Motor neuron (in vitro differentiated cells): ENCODE results near the gene BLOC1S2. TPM values are rescaled to one million over a fixed set of nuclear protein-coding genes. Genes with fewer than 3 reads are reported as not detected.

Experiments used
- ATAC-seq, 8 experiments: fragments of 200-7000 bp; cut with Tn5 transposase; replicated peaks in 6 of 8; 2 replicates each; pipeline ENCODE4 v1.8.0; 2021; ENCODE audit warnings: mild to moderate bottlenecking in 8 of 8, moderate library complexity in 8 of 8
- H3K27ac ChIP-seq, 2 donors: fragments of 250-450 bp; sonication (Bioruptor Pico); 2 replicates each; pipeline ENCODE4 v1.9.0; 2021; ENCODE audit warnings: antibody characterized with exemption in 2 of 2, mild to moderate bottlenecking in 2 of 2, moderate library complexity in 1 of 2
- H3K4me1 ChIP-seq, 2 donors: fragments of 250-450 bp; sonication (Bioruptor Pico); replicated peaks in 1 of 2; 2 replicates each; pipeline ENCODE4 v1.6.1; 2021; ENCODE audit warnings: antibody characterized with exemption in 2 of 2, mild to moderate bottlenecking in 2 of 2, moderate library complexity in 1 of 2
- H3K4me3 ChIP-seq, 5 donors: fragments of 250-450 bp; sonication (Bioruptor Pico); 2 replicates each; pipeline ENCODE4 v1.9.0; 2021; ENCODE audit warnings: antibody characterized with exemption in 5 of 5, mild to moderate bottlenecking in 5 of 5, moderate library complexity in 4 of 5
- WGBS, 10 experiments: fragments of 450-650 bp; shearing (Covaris generic); methylation state at CpG; one replicate each; pipeline ENCODE4 v1.0.0; 2022; 5-methylcytosine and 5-hydroxymethylcytosine counted together
- in situ Hi-C, 9 experiments: fragments of 400-800 bp; cut with MboI; loops; one replicate each; pipeline ENCODE4 v1.15.0; 2021; ENCODE audit warnings: low sequenced_read_pairs in 9 of 9, low pct_unique_long_range_greater_than_20kb in 2 of 9; ENCODE audit not compliant: unreplicated experiment in 9 of 9
- total RNA-seq, 8 experiments: library from RNA; unstranded; fragments of 300-600 nt; gene quantifications; 2 replicates each; pipeline versions ENCODE4 v1.2.3 to v1.2.4, GENCODE V29; 2022

BLOC1S2 gene
- total RNA-seq, 8 experiments from 2014 or later = 30.5 to 120 (median 66.8) TPM

DNA sequence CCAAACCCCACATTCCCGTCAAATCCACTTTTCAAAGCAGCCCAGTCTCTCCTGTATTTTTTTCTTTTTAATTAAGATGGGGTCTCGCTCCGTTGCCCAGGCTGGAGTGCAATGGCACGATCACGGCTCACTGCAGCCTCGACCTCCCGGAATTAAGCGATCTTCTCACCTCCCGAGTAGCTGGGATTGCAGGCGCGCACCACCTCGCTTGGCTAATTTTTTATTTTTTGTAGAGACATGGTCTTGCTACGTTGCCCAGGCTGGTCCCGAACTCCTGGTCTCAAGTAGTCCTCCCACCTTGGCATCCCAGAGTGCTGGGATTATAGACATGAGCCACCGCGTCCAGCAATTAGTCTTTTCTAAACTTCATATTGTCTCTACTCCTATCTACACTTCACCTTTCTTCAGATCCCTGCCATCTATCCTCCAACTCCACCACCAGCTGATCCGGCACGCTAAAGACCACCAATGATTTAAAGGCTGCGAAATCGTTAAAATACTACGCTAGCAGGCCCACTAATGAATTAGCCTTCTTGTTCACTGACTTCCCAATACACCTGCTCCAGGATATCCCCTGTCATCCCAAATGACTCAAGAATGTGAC is 56.6 kb downstream of the BLOC1S2 start:
- Histone ChIP-seq H3K4me1 (peaks cover 3 to 15% of the 10 kb centered on the region in 2 donors), H3K4me3 (peak overlapping the region; percentile 60 to 96 (median 86)), H3K27ac (peak overlapping the region; percentile 79 to 86)
- in situ Hi-C loops = no loop called here
- WGBS, 10 experiments = 54 to 100% (median 82%) methylated on average over 1 to 21 of the region's 21 CpGs; no CpG with 5 or more reads in 1 of the 10 experiments
- ATAC-seq = no peak

DNA sequence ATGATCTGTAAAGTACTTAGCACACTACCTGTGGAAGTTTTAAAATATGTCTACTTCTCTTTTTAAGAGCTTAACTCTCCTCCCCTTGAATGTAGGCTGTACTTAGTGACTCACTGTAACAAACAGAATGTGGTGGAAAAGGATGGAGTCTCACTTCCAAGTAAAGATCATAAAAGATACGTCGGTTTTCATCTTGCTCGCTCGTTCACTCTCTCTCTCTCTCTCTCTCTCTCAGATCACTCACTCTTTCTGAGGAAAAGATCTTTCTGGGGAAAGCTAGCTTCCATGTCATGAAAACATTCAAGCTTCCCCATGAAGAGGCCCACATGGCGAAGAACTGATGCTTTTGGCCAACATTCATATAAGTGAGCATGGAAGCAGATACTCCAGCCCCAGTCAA is 62.6 kb downstream of the BLOC1S2 start:
- peaks cover 0 to 10% of the 10 kb centered on the region in 2 donors for H3K4me1 ChIP-seq
- H3K4me3 ChIP-seq = no peak overlapping the region
- in situ Hi-C loops = loop anchor here in 1 of 9 experiments (25.0 kb wide), 1 partner anchor 387 kb away; no protein-coding TSS in a partner anchor
- no peak for ATAC-seq
- no peak overlapping the region for H3K27ac ChIP-seq
- WGBS, 10 experiments = 40 to 100% (median 88%) methylated on average over 1 to 5 of the region's 5 CpGs; no CpG with 5 or more reads in 2 of the 10 experiments

Other genes with a start within 250 kb of the BLOC1S2 start
- under 1 TPM in 1 of 8 experiments, not detected in 7; 0.87 TPM for gene CPN1, start 204.8 kb downstream of the BLOC1S2 start, total RNA-seq
- gene ERLIN1, start 100.7 kb downstream of the BLOC1S2 start, total RNA-seq = 10 to 100 TPM in 6 of 8 experiments, 1 to 10 TPM in 2; 6.7 to 27.9 (median 18.3) TPM
- gene CHUK, start 57.1 kb downstream of the BLOC1S2 start, total RNA-seq = 10 to 100 TPM in 7 of 8 experiments, 1 to 10 TPM in 1; 9.4 to 22.5 (median 15.3) TPM
- gene CWF19L1, start 19.0 kb downstream of the BLOC1S2 start, total RNA-seq = 10 to 100 TPM; 17.8 to 30.8 (median 21.4) TPM
- under 1 TPM in 5 of 8 experiments, not detected in 3; 0.24 to 0.36 (median 0.29) TPM for gene PKD2L1, start 43.5 kb upstream of the BLOC1S2 start, total RNA-seq
- gene SCD, start 60.6 kb upstream of the BLOC1S2 start, total RNA-seq = 100 to 1,000 TPM; 100 to 535 (median 198) TPM
- 1 to 10 TPM in 1 of 8 experiments, under 1 TPM in 5, not detected in 2; 0.16 to 1.4 (median 0.32) TPM for gene WNT8B, start 176.3 kb upstream of the BLOC1S2 start, total RNA-seq
- 10 to 100 TPM in 2 of 8 experiments, 1 to 10 TPM in 6; 3.0 to 24.0 (median 6.4) TPM for gene SEC31B, start 233.2 kb upstream of the BLOC1S2 start, total RNA-seq
- gene NDUFB8, start 243.2 kb upstream of the BLOC1S2 start, total RNA-seq = 100 to 1,000 TPM; 247 to 398 (median 294) TPM
- 10 to 100 TPM in 5 of 8 experiments, 1 to 10 TPM in 3; 7.3 to 23.6 (median 11.9) TPM for gene HIF1AN, start 249.3 kb upstream of the BLOC1S2 start, total RNA-seq